ENCODE measurements around the gene MRLN. TPM values are rescaled to one million over a fixed set of nuclear protein-coding genes. Genes with fewer than 3 reads are reported as not detected.

The MRLN gene
- total and polyA plus RNA-seq, 2 of the 8 experiments (the other 6 are each of a cell fraction or from before 2014, with no cell fraction given), result 0.21 TPM; not detected in 1

- Histone ChIP-seq H4K5ac (ENCODE audit: insufficient read length, low read depth, low read length) (no peak overlapping the region), H2BK120ac (replicated peaks; ENCODE audit: low read depth, low read length) (no peak overlapping the region), H2BK15ac (ENCODE audit: low read length) (no peak overlapping the region), H4K20me1 (replicated peaks in 1 of 2; ENCODE audit: control insufficient read depth in 1 of 2, insufficient read depth in 2 of 2, low read length in 2 of 2) (no peaks in the 10 kb centered on the region), H4K91ac (replicated peaks; ENCODE audit: insufficient read length, low read length) (no peak overlapping the region), H2BK5ac (ENCODE audit: low read depth, low read length) (no peak overlapping the region), H3K18ac (ENCODE audit: extremely low read depth, low read length) (no peak overlapping the region), H3K56ac (replicated peaks; ENCODE audit: insufficient read length, low read depth, low read length) (no peak overlapping the region), H4K8ac (ENCODE audit: extremely low read depth, insufficient read depth, low read length) (no peak overlapping the region), H3K27ac (ENCODE audit: low read depth, low read length) (no peak overlapping the region), H3K4me3 (ENCODE audit: extremely low read depth in 1 of 4, insufficient read depth in 2 of 4, low read depth in 3 of 4, low read length in 4 of 4) (no peak overlapping the region), H2AFZ (ENCODE audit: low read length) (no peak overlapping the region), H3K36me3 (ENCODE audit: control insufficient read depth in 2 of 4, insufficient read depth in 4 of 4, low read length in 3 of 4) (peaks cover 0 to 2% (median under 1%) of the 10 kb centered on the region in 4 experiments; a peak in 1 of 8 replicates), H3K79me1 (ENCODE audit: low read depth, low read length) (no peaks in the 10 kb centered on the region; the same call in 1 of the 2 replicates), H3K4me2 (ENCODE audit: insufficient read depth in 1 of 2, low read depth in 2 of 2, low read length in 2 of 2) (no peak overlapping the region), H3K27me3 (replicated peaks in 1 of 4; ENCODE audit: control insufficient read depth in 3 of 4, extremely low read depth in 1 of 4, insufficient read depth in 3 of 4, low read length in 3 of 4) (peaks cover 0 to 5% (median 2%) of the 10 kb centered on the region in 4 experiments; a peak in 3 of 7 replicates), H2BK20ac (ENCODE audit: low read length) (no peak overlapping the region), H3K9me3 (ENCODE audit: insufficient read depth in 2 of 2, low read depth in 1 of 2, low read length in 1 of 2) (no peaks in the 10 kb centered on the region), H3K4me1 (replicated peaks in 1 of 4; ENCODE audit: control insufficient read depth in 3 of 4, insufficient read depth in 4 of 4, low read length in 3 of 4) (peaks cover 0 to 4% (median 1%) of the 10 kb centered on the region in 4 experiments; a peak in 3 of 7 replicates), H2AK5ac (ENCODE audit: low read depth, low read length) (no peak overlapping the region), H3K14ac (ENCODE audit: insufficient read length) (no peak overlapping the region), H3K4ac (replicated peaks; ENCODE audit: insufficient read length, low read depth, low read length) (no peak overlapping the region), H2BK12ac (ENCODE audit: low read depth, low read length) (no peak overlapping the region), H3K79me2 (ENCODE audit: control insufficient read depth in 1 of 2, insufficient read depth in 2 of 2, low read length in 2 of 2) (peaks cover 0 to 19% of the 10 kb centered on the region in 2 experiments; a peak in 2 of 4 replicates), H3K9ac (replicated peaks in 1 of 4; ENCODE audit: extremely low read depth in 1 of 4, low read depth in 3 of 4, low read length in 3 of 4) (no peak overlapping the region), H3K23ac (ENCODE audit: insufficient read length) (no peak overlapping the region), H3K23me2 (ENCODE audit: low read depth, low read length) (peaks cover 11% of the 10 kb centered on the region; the same call in 1 of the 2 replicates)
- ChIA-PET POLR2A (ENCODE audit: partially characterized antibody) (no interaction called here), CTCF (ENCODE audit: partially characterized antibody) (no interaction called here)
- 89% methylated on average over 2 of the region's 2 CpGs; no CpG with 5 or more reads in 1 of the 2 experiments for WGBS, 2 experiments (ENCODE audit: extremely low coverage in 1 of 2, insufficient coverage in 1 of 2, insufficient read length in 1 of 2, insufficient replicate concordance in 2 of 2, low coverage in 1 of 2, low lambda C conversion rate in 2 of 2, missing lambda C conversion rate in 1 of 2)
- DNase-seq (ENCODE audit: low read depth in 1 of 2, low spot score in 2 of 2) (no peak), FAIRE-seq (no peak)
- TF ChIP-seq TAF1 (IDR thresholded peaks at IDR 0.05; ENCODE audit: low read depth, low read length) (no peak), SUZ12 (IDR thresholded peaks at IDR 0.05; ENCODE audit: low read length) (no peak), EP300 (IDR thresholded peaks at IDR 0.05; ENCODE audit: borderline replicate concordance in 1 of 2, low read depth in 2 of 2, low read length in 2 of 2) (no peak), MAFK (IDR thresholded peaks at IDR 0.05; ENCODE audit: low read depth, low read length) (no peak), CBX5 (IDR thresholded peaks at IDR 0.05; ENCODE audit: low read depth, low read length) (no peak), TEAD4 (IDR thresholded peaks at IDR 0.05; ENCODE audit: low read depth, low read length) (no peak)
These were observed 48.6 kb downstream of the MRLN start for GRCh38 chr10:59704630-59705029.

Data from H1 (cell line).